A673 (cell line): Measurements from ENCODE around the gene OTOG. TPM values are rescaled to one million over a fixed set of nuclear protein-coding genes. Genes with fewer than 3 reads are reported as not detected.

ENCODE experiments used
- BruUV-seq: library from RNA; stranded (reverse); fragments of 400-500 nt; replicated peaks from 2 replicates; lab custom pipeline; 2021; lab: Mats Ljungman, UMichigan
- CTCF ChIA-PET: fragments of 300-600 bp; sonication (Branson Sonifier 250); formaldehyde crosslinking; loops from one replicate; lab custom pipeline; 2022; ENCODE audit warnings: antibody characterized with exemption; lab: Charles Lee
- POLR2A ChIA-PET: fragments of 300-600 bp; sonication (Branson Sonifier 250); formaldehyde crosslinking; loops from one replicate; lab custom pipeline; 2022; ENCODE audit warnings: antibody characterized with exemption; ENCODE audit not compliant: low non-redundant PET; lab: Charles Lee
- DNase-seq: peaks from one replicate; pipeline ENCODE4 v3.0.0-alpha.2; 2015; ENCODE audit warnings: low spot score
- H3K27ac ChIP-seq: fragments of 200-600 bp; sonication (generic); 2 replicates; pipeline ENCODE4 v1.5.1; 2016; ENCODE audit warnings: mixed run types, low read depth, mild to moderate bottlenecking, mixed read lengths, antibody characterized with exemption, low read length; ENCODE audit not compliant: poor library complexity, severe bottlenecking
- H3K27me3 ChIP-seq: fragments of 200-600 bp; sonication (generic); replicated peaks from 2 replicates; pipeline ENCODE4 v1.6.1; 2017; ENCODE audit warnings: mixed run types, low read depth, mild to moderate bottlenecking, mixed read lengths, antibody characterized with exemption, low read length; ENCODE audit not compliant: insufficient read depth, poor library complexity
- H3K36me3 ChIP-seq: fragments of 200-600 bp; sonication (generic); 2 replicates; pipeline ENCODE4 v1.6.1; 2016; ENCODE audit warnings: mixed run types, mild to moderate bottlenecking, mixed read lengths, antibody characterized with exemption, low read length; ENCODE audit not compliant: insufficient read depth, poor library complexity, severe bottlenecking
- H3K4me1 ChIP-seq: fragments of 200-600 bp; sonication (generic); 2 replicates; pipeline ENCODE4 v1.6.1; 2017; ENCODE audit warnings: mixed run types, mild to moderate bottlenecking, mixed read lengths, antibody characterized with exemption, low read length; ENCODE audit not compliant: insufficient read depth, poor library complexity, severe bottlenecking
- H3K4me3 ChIP-seq: fragments of 200-600 bp; sonication (generic); 2 replicates; pipeline ENCODE4 v1.5.1; 2016; ENCODE audit warnings: low read depth, mixed run types, mild to moderate bottlenecking, mixed read lengths, low read length; ENCODE audit not compliant: poor library complexity, severe bottlenecking
- H3K9me3 ChIP-seq: fragments of 200-600 bp; sonication (generic); 2 replicates; pipeline ENCODE4 v1.6.1; 2016; ENCODE audit warnings: mixed run types, low read depth, mild to moderate bottlenecking, mixed read lengths, antibody characterized with exemption, low read length; ENCODE audit not compliant: poor library complexity, severe bottlenecking
- CTCF ChIP-seq: fragments of 300-800, 200-600 bp; sonication (generic); conservative IDR thresholded peaks from 2 replicates; pipeline ENCODE4 v1.5.1; 2017; ENCODE audit warnings: low read depth, mild to moderate bottlenecking, antibody characterized with exemption, low read length, moderate library complexity, mixed read lengths
- EZH2 ChIP-seq: fragments of 200-600 bp; sonication (generic); IDR thresholded peaks from 2 replicates; pipeline ENCODE4 v1.6.1; 2017; ENCODE audit warnings: borderline replicate concordance, low read depth, mild to moderate bottlenecking, mixed read lengths, antibody characterized with exemption, low read length; ENCODE audit not compliant: poor library complexity, severe bottlenecking
- intact Hi-C: fragments of 100-400 bp; cut with micrococcal nuclease; formaldehyde crosslinking; loops from one replicate; pipeline ENCODE4 v1.10.0; 2022; ENCODE audit not compliant: unreplicated experiment
- total RNA-seq: library from RNA; stranded (reverse); gene quantifications from 2 replicates; pipeline ENCODE4 v1.2.3, GENCODE V29; 2021

OTOG gene
- total RNA-seq, 1 experiment from 2014 or later: not detected

- H3K36me3 ChIP-seq: no peaks in the 10 kb centered on the region
- no peak overlapping the region for H3K27ac ChIP-seq
- CTCF ChIA-PET: no interaction called here
- H3K4me3 ChIP-seq: no peak overlapping the region
- no peak for DNase-seq
- no peaks in the 10 kb centered on the region for H3K27me3 ChIP-seq
- no TSS peak for BruUV-seq
- POLR2A ChIA-PET: no interaction called here
- no peaks in the 10 kb centered on the region for H3K4me1 ChIP-seq
- TF ChIP-seq EZH2: no peak
- no peak for TF ChIP-seq CTCF
- no peaks in the 10 kb centered on the region for H3K9me3 ChIP-seq
- intact Hi-C loops: no loop called here
Observed at GRCh38 chr11:17531071-17531600, 15.9 kb upstream of the OTOG start.

- H3K4me1 ChIP-seq: no peaks in the 10 kb centered on the region
- TF ChIP-seq CTCF: no peak
- TF ChIP-seq EZH2: no peak
- ChIA-PET POLR2A (no interaction called here), CTCF (no interaction called here)
- no peak overlapping the region for H3K27ac ChIP-seq
- no peak for DNase-seq
- H3K27me3 ChIP-seq: no peaks in the 10 kb centered on the region
- no peaks in the 10 kb centered on the region for H3K9me3 ChIP-seq
- no peak overlapping the region for H3K4me3 ChIP-seq
- intact Hi-C loops: no loop called here
- H3K36me3 ChIP-seq: no peaks in the 10 kb centered on the region
- no TSS peak for BruUV-seq
Observed at GRCh38 chr11:17531636-17532113, 15.4 kb upstream of the OTOG start.

- Histone ChIP-seq H3K27ac (no peak overlapping the region), H3K4me1 (no peaks in the 10 kb centered on the region), H3K36me3 (no peaks in the 10 kb centered on the region), H3K4me3 (no peak overlapping the region), H3K9me3 (no peaks in the 10 kb centered on the region), H3K27me3 (no peaks in the 10 kb centered on the region)
- no peak for TF ChIP-seq CTCF
- TF ChIP-seq EZH2: no peak
- BruUV-seq: no TSS peak
- DNase-seq: no peak
- ChIA-PET POLR2A (no interaction called here), CTCF (no interaction called here)
- intact Hi-C loops: no loop called here
Observed at GRCh38 chr11:17532784-17533183, 14.3 kb upstream of the OTOG start.
